SK-N-DZ (cell line): ENCODE results near the gene LRRC4.

Source experiments
- DNase-seq: peaks from one replicate; pipeline ENCODE4 v3.0.0-alpha.2; 2015; ENCODE audit warnings: low spot score

LRRC4 gene

DNA sequence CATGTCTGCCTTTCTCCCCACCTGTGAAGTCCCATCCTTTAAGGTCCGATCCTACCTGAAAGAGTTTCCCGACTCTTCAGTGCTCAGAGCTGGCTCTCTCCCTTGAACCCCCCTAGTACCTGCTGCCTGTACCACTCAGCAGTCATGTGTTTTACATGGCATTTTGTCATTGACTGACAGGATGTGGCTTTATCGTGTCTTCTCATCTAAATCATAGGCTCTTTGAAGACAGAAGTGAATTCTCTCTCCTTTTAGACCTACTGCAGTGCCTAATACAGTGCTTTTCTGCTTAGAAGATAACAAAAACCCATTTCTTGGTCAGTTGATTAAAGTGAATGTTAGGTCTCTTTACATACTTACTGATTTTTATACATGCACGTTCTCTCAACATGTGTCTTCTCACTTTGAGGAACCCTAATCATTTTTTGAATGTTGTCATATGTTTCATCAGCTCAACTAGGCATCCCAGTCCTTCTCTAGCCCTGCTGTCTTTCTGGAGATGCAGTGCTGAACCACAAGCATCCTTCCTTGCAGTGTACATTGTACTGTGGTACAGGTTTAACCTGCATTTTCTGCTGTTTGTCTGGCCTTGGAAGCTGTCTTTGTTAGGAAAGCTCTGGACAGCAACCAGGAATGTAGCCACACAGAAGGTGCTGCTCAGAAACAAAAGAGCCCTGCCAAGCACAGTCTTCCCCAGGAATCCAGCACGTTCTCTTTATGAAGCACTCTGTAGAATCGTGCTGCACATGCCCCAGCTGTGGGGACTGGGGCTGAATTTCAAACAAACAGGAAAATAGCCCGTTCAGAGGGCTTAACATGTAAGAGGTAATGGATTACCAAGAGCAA is 28.1 kb upstream of the LRRC4 start:
- no peak for DNase-seq

DNA sequence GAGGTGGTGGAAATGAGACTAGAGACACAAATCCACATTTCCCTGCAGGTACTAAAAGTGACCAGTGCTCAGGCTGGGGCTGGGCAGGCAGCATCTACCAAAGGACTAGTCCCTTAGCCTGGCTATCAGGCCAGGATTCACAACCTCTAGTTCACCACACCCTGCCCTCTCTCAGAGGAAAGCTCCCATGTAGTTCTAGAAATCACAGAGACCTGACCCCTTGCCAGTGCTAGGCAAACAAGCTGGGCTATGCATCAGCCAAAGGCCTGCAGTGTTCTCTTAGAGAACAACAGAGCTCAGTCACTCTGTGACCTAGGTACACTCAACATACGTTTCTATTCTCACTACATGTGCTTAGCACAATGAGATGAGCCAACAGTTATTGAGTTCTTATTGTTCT is 26.7 kb upstream of the LRRC4 start:
- DNase-seq = no peak

DNA sequence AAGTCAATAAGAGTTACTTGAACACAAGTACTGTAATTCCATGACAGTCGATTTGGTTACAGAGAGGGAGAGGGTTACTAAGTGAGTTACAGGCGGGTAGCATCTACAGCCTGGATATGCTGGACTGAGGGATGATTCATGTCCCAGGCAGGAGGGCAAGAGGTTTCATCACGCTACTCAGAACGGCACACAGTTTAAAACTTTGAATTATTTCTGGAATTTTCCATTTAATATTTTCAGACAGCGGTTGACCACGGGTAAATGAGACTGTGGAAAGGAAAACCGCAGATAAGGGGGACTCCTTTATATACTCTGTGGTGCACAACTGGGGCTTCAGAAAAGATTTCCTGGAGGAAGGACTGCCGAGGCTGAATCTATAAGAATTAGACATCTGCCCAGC is 25.7 kb upstream of the LRRC4 start:
- no peak for DNase-seq

DNA sequence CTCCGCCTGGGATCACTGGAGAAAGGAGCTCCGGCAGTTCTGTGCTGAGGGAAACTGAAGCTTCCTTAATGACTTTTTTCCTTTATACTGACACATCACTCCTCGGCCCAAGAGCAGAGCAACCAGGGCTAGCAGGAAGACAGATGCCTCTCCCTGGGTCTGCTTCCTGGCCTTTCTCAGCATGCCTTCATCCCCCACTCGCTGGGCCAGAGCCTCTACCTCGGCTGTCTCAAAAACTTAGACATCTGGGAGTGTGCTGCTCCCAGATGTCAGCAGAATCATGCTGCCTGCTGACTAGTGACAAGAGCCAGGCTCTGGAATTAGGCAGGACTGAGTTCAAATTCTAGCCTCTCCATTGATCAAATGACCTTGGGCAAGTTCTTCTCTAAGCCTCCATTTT is 24.4 kb upstream of the LRRC4 start:
- no peak for DNase-seq

DNA sequence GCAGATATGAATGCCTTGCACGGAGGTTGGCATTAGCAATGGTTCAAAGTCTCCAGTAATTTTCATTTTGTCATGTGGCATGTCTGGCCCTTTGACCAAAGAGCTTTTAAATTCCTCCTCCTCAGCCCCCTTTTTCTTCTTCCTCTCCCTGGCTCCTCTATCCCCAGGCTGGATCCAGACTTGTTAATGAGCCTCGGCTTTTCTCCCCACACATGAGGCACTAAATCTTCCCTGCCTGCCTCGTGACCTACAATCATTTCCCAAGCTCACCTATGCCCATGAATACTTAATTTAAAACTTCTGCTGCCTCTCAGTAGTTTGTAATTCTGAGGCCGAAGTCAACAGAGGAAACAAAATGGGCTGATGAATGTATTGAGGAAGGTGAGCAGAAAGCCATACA is 23.3 kb upstream of the LRRC4 start:
- DNase-seq = no peak

DNA sequence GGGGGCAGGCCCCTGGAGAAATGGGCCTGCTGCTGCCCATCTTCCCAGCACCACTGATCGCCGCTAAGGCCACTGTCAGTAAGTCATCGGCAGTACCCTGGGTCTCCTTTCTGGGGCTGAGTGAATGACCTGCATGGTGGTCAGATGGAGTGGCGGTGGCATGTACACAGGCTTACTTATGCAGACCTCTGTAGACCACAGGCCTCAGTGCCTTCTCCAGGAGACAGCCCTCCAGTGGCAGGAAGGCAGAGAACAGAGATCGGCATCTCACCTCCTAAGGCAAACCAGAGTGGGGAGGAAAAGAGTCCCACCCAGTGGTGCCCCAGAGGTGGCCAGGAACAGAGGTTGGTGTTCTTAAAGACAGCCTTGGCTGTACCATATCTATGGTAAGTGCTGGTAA is 22.8 kb upstream of the LRRC4 start:
- DNase-seq = no peak

DNA sequence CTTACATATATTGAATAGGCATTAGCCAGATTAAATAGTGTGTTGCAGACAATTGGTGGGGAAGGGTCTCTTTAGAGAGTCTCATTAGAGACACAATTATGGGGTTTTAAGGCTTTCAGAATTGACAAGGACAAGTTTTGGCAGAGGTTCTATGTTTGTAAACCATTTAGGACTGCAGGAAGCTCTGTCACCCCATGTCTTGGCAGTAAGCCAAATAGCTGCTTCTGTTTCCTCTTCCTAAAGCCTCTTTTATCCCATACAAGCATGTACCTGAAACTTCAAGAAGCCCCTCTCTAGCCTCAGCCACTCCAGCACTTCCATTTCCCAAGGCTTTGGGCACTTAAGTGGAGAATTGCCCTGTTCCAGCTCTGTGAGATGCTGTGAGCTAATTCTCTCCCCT is 21.8 kb upstream of the LRRC4 start:
- DNase-seq = no peak

DNA sequence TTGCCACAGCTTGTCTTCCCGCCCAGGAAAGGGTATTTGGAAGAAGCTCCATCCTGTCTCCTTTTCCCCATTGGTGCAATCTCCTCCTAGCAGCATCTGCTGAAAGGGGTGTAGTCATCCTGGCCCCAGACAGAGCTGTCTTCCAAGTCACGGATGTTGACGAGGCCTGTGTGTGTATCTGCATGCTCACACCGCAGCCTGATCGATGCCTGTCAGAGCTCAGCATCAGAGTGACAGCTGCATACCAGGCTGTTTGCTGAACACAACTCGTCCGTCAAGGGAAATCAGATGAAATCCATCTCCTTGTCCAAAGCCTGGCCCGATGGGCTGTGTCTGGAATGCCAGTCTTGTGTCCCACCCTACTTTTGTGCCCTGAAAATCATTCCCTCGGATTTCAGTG is 21.2 kb upstream of the LRRC4 start:
- DNase-seq = no peak

DNA sequence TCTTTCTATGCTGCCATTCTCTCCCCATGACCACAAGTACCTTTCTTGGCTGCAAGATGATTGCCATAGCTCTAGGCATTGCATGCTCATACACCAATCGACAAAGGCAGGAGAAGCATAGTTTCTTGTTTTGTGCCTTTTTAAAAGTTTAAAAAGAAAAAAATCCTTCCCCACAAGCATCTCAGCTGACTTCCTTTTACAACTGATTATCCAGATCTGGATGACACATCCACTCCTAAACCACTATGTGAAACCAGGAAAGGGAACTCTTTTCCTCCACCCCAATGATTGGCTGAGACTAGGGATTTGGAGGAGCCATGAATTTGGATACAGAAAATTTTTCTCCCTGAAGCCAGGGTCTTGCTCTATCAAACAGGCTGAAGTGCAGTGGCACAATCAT is 14.5 kb upstream of the LRRC4 start:
- no peak for DNase-seq

DNA sequence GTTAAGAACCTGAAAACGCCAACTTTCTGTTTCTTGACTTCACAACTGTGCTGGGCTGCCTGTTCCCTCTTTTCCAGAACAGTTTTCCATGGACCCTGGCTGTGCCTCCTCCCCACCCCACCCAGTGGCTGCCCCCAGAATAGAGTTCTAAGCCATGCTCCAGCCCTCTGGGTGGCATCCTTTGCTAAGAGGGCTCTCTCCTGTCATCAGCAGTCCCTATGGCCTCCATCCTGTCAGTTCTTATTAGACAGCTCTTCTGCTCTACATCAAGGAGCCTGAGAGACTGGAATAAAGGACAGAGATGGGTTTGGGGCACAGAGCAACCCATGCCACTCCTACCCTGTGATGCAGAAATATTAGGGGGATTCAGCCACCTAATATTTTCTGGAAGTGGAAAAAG is 13.9 kb upstream of the LRRC4 start:
- no peak for DNase-seq

DNA sequence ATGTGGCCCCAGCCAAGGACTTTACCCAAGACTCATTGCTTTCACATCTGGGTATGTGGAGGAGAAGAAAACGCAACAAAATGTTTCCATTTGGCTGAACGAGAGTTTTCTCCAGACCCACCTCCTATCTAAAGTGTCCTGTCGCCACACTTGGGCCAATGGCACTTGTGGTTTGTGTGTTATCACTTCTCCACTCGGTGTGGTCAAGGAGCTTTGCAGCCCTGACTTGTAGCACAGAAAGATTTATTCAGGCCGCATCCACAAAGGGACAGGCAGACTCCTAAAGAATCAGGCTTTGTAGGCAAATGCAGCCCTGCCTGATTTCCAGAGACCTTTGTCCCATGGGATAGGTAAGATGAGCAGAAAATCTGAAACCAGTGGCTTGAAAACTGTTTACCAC is 12.8 kb upstream of the LRRC4 start:
- no peak for DNase-seq

DNA sequence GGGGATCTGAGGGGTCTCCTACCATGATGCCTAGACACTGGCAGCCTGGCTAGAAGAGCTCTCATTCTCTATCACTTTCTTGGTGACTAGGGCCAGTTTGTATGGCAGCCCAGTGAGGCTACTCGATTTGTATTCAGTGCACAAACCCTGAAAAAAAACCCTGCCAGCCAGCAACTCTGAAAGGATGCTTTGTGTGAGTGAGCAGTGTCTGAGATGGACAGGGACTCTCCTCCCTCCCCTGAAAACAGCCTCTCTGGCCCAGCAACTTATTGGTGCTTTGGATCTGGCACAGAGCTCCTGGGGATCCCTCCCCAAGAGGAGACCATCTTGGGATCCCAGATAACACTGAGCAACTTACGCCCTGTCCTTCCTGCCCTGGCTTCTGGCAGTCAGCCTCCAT is 10.8 kb upstream of the LRRC4 start:
- DNase-seq = no peak

DNA sequence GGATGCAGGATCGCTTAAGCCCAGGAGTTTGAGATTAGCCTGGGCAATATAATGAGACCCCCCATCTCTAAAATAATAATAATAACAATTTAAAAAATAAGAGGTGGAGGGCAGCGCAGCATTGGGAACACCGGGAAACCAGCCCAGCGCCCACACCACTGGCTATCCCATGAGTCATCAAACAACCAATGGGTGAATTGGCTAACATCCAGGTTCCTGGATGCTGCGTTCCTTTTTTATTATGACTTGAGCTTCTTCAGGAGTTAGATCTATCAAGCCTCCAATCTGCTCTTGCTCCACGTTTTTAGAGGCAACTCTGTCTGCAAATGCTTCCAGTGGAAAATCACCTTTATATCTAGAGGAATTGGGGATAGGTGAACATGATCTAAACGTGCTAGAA is 10.0 kb upstream of the LRRC4 start:
- DNase-seq = no peak

DNA sequence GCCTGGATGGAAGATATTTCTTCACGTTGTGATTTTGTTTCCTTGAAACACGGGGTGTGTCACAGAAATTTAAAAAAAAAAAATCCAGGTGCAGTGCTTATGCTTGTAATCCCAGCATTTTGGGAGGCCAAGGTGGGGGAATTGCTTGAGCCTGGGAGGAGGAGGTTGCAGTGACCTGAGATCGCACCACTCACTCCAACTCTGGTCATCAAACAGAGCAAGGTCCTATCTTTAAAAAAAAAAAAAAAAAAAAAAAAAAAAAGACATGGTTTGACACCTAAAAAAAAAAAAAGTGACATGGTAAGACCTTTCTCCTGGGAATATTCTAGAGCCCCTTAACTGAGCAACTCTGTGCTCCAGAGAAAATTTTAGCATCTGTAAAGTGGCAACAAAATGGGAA is 9.0 kb upstream of the LRRC4 start:
- no peak for DNase-seq

DNA sequence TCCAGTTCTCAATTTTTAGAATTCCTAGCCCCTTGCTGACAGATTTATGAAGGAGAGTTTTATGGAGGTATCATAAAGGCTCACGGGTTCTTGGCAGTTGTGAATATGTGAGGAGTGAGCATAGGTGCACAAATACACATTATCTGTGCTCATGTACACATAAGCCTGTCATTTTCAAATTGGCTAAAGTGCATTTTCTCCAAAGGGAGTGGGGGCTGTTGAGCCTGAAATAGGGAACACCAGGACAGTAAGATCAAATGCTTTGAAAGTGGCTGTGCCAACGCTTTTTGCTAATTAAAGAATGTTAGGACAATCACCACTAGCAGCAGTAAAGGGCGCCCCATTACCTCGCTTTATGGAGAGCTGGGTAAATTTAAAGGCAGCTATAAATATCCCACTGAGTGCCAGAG is 8.3 kb upstream of the LRRC4 start:
- no peak for DNase-seq

DNA sequence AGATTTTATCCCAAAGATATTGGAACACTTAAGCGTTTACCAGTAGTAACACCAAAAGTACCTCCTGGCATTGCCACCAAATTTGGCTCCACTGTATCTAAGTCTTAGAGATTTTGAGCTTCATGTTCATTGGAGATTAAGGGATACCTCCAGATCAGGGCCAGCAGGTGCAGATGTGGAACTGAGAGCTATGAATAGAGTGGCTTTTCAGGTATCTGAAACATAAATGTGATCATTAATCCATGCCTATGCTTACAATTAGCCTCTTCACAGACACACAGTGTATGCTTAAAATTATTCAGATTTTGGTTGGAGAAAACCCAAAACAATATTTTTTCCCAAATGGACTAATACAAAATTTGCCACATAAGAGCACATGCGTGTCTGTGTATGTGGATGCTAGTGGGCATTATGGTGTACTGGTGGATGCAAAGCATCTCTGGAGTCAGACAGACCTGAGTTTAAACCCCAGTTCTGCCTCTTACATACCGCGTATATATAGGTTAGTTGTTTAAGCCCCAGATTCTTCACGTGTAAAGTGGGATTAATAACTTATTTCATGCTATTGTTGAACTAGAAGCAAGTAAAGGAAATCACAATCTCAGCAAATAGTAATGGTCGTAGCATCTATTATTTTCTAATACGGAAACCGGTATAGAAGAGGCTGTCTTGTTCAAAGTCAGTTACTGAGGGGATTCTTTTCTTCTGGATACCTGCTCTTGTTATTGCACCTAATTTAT is 6.8 kb upstream of the LRRC4 start:
- DNase-seq = no peak

DNA sequence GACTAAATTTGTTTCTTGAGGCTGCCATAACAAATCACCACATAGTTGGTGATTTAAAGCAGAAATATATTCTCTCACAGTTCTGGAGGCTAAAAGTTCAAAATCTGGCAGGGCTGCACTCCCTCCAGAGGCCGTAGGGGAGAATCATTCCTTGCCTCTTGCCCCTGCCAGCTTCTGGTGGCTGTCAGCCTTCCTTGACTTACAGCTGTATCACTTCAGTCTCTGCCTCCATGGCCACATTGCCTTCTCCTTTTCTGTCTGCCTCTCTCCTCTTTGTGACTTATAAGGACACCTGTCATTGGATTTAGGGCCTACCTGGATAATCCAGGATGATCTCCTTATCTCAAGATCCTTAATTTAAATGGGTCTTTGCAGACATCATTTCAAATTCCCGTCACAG is 5.8 kb upstream of the LRRC4 start:
- no peak for DNase-seq

DNA sequence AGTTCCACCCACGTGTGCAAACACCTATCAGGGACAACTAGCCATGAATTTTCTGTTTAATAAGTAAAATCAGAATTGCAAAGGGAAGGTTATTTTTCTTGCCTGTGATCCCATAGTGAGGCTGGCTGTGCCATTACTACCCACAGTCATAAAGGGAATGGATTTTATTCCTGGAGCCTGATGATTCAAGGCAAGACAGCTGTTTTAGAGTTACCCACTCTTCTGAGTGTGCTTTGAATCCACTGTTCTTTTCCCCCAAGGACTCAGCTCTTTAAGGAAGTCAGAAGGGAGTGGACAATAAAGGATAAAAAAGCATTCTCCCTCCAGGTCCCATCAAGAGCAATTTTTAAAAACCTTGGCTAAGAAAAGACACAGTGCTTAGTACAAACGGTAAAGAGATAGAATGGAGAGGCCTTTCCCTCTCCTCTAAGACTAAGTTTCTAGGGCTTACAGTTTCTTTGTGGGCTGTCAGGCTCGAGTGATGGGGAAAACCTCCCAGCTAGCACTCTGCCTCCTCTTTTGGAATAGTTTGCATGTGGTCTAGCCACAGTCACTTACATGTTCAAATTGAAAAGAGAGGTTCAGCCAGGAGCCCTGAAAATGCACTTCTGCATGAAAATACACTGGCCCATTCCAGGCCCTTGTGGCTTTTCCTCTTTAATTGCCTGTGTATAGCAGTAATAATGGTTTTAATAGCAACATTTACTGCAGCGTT is 5.1 kb upstream of the LRRC4 start:
- DNase-seq = no peak

DNA sequence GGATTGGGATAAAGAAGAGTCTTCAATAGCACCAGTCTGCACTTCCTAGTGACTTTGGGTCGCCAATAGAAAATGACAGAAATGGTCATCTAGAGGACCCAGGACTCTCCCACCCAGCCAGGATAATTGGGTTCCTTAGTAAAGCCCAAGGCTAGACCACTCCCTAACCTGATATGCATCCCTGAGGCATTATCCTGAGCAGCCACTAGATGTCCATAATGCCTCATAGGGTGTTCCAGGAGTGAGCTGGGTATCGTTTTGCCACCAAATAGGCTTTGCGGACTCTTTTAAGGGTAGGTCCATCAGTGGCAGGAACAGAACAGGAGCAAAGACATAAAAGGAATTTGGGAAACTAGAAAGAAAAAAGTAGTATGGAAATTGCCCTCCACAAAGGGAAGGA is 4.5 kb upstream of the LRRC4 start:
- DNase-seq = peak; percentile 45

DNA sequence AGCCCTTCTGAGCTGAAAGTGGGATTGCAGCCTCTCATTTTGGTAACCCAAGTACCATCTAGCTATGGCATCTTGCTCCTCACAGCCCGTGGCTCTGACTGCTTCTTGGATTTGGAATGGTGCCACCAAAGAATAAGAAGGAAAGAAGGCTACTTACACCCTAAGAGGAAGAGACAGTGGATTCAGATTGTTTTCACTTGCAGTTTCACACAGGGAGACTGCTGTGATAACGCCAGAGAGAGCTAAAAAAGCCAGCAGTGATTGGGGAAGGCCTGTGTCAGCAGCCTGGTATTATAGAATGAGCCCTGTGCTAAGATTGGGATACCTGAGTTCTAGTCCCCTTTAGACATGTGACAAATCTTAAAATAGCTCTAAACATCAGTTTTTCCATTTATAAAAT is 3.6 kb upstream of the LRRC4 start:
- DNase-seq = no peak

DNA sequence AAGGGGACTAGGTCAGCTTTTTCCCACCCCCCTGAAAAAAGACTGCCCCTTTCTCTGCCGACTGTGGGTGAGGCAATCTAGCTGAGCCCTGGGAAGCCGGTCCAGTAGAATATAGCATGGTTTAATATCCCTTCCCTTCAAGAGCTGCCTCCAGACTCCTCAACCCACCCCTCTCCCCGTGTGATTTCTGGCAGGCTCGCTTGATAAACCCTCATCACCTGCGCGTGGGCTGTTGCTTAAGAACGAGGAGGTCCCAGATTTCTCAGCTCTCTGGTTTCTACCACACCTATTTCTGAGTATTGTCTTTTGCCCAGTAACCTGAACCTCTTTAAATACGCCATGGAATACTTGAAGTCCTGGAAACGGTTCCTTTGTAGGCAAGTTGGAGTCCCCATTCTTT is 2.0 kb upstream of the LRRC4 start:
- no peak for DNase-seq

DNA sequence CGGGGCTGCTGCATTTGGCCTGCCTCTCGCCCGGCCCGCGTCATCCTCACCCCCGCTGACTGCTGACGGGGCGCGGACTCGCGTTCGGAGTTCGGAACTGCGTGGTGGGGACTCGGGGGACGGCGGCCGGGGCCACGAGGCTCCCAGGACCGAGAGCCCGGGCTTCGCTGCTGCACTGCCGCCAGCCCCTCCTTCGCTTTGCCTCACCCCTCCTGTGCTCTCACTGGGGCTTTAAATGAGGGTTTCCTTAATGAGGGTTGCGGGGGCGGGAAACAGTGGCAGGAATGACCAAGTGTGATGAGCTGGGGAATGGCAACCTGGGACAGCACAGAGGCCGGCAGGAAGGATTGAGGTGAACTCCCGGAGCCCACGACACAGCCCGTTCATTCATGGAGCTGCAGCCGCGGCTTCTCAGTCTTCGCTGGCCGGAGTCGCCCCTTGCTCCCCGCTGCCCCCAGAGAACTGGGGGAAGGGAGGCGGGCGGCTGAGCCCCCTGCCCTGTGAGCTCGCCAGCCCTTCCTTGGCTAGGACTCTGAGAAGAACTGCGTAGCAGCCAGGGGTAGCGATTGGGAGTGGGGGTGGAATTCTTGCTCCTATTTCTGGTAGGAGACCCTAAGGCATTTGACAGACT is 1.5 kb upstream of the LRRC4 start:
- DNase-seq = no peak
